NCI-H2227 (cell line): ENCODE results near the gene HOXB5.

Experiments
- DNase-seq: peaks from one replicate; lab custom pipeline; 2025; ENCODE audit not compliant: unreplicated experiment; lab: John Stamatoyannopoulos, UW

HOXB5 gene

GRCh38 chr17:48551214-48551555 is 42.4 kb downstream of the HOXB5 start:
- DNase-seq: peak; percentile 73

GRCh38 chr17:48550502-48551213 is 42.9 kb downstream of the HOXB5 start:
- DNase-seq: peak; percentile 73

DNA sequence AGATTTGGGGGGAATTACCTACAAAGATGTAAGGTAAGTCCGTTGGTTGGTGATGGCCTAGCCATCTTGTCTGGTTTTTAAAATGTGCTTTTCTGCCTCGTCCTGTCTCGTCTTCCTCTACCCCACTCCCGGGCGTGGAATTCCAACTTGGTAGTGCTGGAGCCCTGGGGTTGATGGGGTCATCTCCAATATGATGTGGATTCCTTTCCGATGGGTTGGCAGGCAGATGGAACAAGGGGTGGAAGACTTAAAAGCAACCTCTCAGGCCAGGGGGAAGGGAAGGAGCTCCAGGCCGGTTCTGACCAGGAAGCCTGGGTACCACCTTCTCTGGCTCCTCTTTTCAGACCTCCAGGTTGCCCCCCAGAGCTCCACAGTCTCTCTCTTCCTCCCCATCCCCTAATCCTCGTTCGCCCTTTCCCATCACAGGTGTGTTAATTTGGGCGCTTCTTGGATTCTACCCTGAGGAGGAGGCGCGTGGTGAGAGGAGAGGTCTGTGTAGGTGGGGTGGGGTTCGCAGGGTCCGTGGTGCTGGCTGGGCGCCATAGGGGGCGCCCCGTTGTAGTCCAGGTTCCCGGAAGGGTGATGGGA is 43.6 kb downstream of the HOXB5 start:
- DNase-seq: no peak

DNA sequence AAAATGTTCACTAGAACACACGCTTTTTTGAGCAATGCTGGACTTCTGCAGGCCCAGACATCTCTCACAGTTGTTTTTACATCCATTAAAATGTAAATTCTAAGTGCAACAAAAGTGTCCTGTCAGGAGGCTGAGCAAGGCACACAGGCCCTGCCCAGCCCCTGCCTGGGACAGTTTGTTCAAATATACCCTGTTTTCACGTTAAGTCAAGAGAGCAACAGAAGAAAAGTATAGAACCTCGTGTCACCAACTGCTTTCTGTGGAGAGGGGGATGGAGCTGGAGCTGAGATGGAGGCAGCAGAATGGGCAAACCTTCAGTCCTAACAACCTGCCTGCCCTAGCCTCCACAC is 44.3 kb downstream of the HOXB5 start:
- DNase-seq: no peak

- no peak for DNase-seq
Observed at GRCh38 chr17:48548523-48549280, 44.9 kb downstream of the HOXB5 start.

GRCh38 chr17:48547808-48548522 is 45.6 kb downstream of the HOXB5 start:
- DNase-seq: peak; percentile 74

GRCh38 chr17:48546924-48547807 is 46.4 kb downstream of the HOXB5 start:
- DNase-seq: peak; percentile 73

DNA sequence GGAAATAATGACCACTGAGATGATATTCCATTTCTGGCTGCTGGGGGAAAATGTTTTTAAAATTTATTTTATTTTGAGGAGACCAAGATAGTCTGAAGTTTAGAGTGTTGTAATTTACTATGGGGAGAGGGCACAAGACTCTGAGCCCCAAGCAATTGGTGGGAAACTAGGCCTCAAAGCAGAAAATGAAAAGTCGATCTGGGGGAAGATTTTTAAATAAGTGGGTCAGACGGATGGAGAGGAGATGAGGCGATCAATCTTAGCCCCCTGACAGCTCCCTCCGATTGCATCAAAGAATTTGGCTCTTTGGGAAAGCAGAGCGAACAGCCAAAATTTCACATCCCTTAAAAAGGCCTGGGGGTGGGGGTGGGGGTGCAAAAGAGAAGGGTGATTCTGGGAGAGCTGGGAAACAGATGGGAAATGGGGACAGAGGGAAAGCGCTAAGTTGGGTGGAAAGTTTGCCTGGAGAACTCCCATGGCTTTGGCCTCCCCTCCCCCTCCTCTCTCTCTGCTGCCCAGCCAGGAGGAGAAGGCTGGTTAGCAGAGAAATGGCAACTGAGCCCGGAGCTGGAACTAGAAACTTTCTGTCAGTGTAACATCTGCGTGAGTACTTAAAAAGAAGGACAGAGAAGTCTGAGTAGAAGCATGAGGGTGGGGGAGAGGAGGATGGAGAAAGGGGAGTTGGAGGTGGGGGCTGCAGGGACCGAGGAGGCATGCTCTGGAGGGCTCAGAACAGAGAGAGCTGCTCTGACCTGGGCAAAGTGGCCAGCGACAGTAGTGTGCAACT is 47.2 kb downstream of the HOXB5 start:
- DNase-seq: no peak

DNA sequence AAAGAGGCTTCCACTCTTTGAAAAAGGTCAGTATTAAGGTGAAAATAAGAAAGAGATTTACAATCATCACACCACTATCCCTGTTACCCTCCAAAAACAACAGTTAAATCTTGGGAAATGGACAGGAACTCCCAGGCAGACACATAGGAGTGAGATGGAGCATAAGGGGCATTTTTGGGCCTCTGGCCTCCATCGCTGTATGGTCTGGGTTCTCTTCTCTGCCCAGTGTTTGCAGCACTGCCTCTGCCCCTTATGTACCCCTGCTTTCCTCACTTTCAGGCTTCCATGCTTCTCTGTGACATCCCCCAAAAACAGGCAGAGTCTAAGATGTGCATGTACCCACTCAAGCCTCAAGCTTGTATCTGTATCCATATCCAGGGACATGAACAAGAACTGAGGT is 48.0 kb downstream of the HOXB5 start:
- no peak for DNase-seq

DNA sequence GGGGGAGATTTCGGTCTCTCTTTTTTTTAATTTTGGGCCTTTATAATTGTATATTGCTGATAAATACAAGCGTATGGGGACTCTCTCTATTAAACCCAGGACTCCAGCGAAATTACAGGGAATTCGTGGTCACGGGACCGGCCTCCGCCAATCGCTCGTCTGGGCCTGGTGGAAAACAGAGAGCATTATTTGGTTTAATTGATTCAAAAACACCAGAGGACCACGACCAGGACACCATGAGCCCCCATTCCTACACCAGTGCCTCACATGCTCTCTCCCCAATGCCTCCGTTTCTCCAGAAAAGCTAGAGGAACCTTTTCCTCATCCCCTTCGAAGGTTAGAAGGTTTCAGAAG is 48.6 kb downstream of the HOXB5 start, which contains the start of gene HOXB2:
Gene HOXB2 (minus strand): TSS at position 88 of the 354 bp plus-strand sequence. CDS start 198 bp downstream, outside the sequence.
- DNase-seq: peak; percentile 79

- DNase-seq: peak; percentile 64
Observed at GRCh38 chr17:48544349-48545021, 49.1 kb downstream of the HOXB5 start.

GRCh38 chr17:48543854-48544348 is 49.7 kb downstream of the HOXB5 start:
- DNase-seq: peak; percentile 50

DNA sequence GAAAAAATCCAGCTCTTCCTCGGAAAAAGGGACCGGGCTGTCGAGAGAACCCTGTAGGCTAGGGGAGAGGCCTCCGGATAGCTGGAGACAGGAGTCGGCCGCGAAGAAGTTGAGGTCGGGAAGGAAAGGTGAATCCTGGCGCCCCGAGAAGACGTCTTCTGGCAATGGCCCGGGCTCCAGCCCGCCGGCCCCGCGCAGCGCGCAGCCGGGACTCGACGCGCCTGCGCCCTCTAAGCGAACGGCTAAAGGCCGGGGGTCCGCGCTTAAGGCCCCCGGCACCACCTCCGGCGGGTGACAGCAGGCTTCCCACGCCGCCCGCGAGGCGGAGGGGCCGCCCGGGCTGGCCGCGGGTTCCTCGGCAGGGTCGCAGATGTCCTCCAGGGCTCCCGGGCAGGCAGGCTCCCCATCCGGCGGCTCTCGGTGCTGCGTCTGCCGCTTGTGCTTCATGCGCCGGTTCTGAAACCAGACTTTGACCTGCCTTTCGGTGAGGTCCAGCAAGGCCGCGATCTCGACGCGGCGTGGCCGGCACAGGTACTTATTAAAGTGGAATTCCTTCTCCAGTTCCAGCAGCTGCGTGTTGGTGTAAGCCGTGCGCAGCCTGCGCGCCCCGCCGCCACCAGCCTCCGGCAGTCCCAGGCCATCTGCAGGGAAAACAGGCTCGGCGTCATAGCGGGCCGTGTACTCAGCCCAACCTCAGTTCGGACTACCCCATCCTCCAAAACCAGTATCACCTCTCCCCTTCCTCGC is 50.3 kb downstream of the HOXB5 start:
- peak; percentile 68 for DNase-seq

- no peak for DNase-seq
Observed at GRCh38 chr17:48542698-48543106, 50.9 kb downstream of the HOXB5 start.

GRCh38 chr17:48542114-48542656 is 51.4 kb downstream of the HOXB5 start:
- peak; percentile 67 for DNase-seq

- DNase-seq: peak; percentile 72
Observed at GRCh38 chr17:48541577-48542113, 51.9 kb downstream of the HOXB5 start.
